ENCODE results near the gene PIP4K2C.

PIP4K2C gene

GRCh38 chr12:57590864-57591781 is at the start of gene PIP4K2C:
Gene PIP4K2C, plus strand, starts transcription at chr12:57591192. Its CDS starts 98 bp downstream, at chr12:57591290.
- no peak for DNase-seq (ENCODE audit: low read depth, low spot score)

GRCh38 chr12:57541717-57542116 is 49.3 kb upstream of the PIP4K2C start:
- DNase-seq (ENCODE audit: low read depth, low spot score) = no peak

GRCh38 chr12:57543581-57543980 is 47.4 kb upstream of the PIP4K2C start:
- DNase-seq (ENCODE audit: low read depth, low spot score) = no peak

- DNase-seq (ENCODE audit: low read depth, low spot score) = no peak
Measured at GRCh38 chr12:57545809-57546437, 45.1 kb upstream of the PIP4K2C start.

GRCh38 chr12:57546438-57547287 is 44.3 kb upstream of the PIP4K2C start, which contains the start of gene DCTN2:
Gene DCTN2, minus strand, starts transcription at chr12:57547192. Its CDS starts 129 bp downstream, at chr12:57547063.
- peak; percentile 94 for DNase-seq (ENCODE audit: low read depth, low spot score)

GRCh38 chr12:57547288-57548012 is 43.5 kb upstream of the PIP4K2C start:
- DNase-seq (ENCODE audit: low read depth, low spot score) = no peak

- DNase-seq (ENCODE audit: low read depth, low spot score) = no peak
Measured at GRCh38 chr12:57548013-57548315, 43.0 kb upstream of the PIP4K2C start.

GRCh38 chr12:57548488-57548887 is 42.5 kb upstream of the PIP4K2C start:
- no peak for DNase-seq (ENCODE audit: low read depth, low spot score)

GRCh38 chr12:57549203-57549908 is 41.6 kb upstream of the PIP4K2C start:
- DNase-seq (ENCODE audit: low read depth, low spot score) = no peak

GRCh38 chr12:57549909-57550640 is 40.9 kb upstream of the PIP4K2C start, which contains the start of gene KIF5A:
Gene KIF5A, plus strand, starts transcription at chr12:57550044. Its CDS starts 228 bp downstream, at chr12:57550272.
- DNase-seq (ENCODE audit: low read depth, low spot score) = no peak

GRCh38 chr12:57550641-57551549 is 40.1 kb upstream of the PIP4K2C start:
- DNase-seq (ENCODE audit: low read depth, low spot score) = no peak

GRCh38 chr12:57551637-57552305 is 39.2 kb upstream of the PIP4K2C start:
- no peak for DNase-seq (ENCODE audit: low read depth, low spot score)

- no peak for DNase-seq (ENCODE audit: low read depth, low spot score)
Measured at GRCh38 chr12:57552306-57552651, 38.7 kb upstream of the PIP4K2C start.

- DNase-seq (ENCODE audit: low read depth, low spot score) = no peak
Measured at GRCh38 chr12:57552835-57553313, 38.1 kb upstream of the PIP4K2C start.

GRCh38 chr12:57553343-57554202 is 37.4 kb upstream of the PIP4K2C start:
- no peak for DNase-seq (ENCODE audit: low read depth, low spot score)

- DNase-seq (ENCODE audit: low read depth, low spot score) = no peak
Measured at GRCh38 chr12:57554453-57554852, 36.5 kb upstream of the PIP4K2C start.

- DNase-seq (ENCODE audit: low read depth, low spot score) = no peak
Measured at GRCh38 chr12:57554897-57555296, 36.1 kb upstream of the PIP4K2C start.
